B cell (primary cell): ENCODE results near the gene MYOF. TPM values are rescaled to one million over a fixed set of nuclear protein-coding genes. Genes with fewer than 3 reads are reported as not detected.

ENCODE experiments used
- ATAC-seq: fragments of 200-7000 bp; cut with Tn5 transposase; one replicate; pipeline ENCODE4 v1.10.0; 2021; ENCODE audit warnings: low read depth, mild to moderate bottlenecking, moderate number of reproducible peaks, moderate library complexity
- CTCF ChIA-PET: fragments of 350-600 bp; sonication (Branson Sonifier 250); formaldehyde crosslinking; loops from one replicate; lab custom pipeline; 2021; ENCODE audit warnings: antibody characterized with exemption, inconsistent platforms; lab: Charles Lee
- POLR2A ChIA-PET: fragments of 350-600 bp; sonication (Branson Sonifier 250); formaldehyde crosslinking; loops from one replicate; lab custom pipeline; 2021; ENCODE audit warnings: antibody characterized with exemption; lab: Charles Lee
- DNase-seq: peaks from one replicate; pipeline ENCODE4 v3.0.0; 2013
- H2AFZ ChIP-seq: 2 replicates; pipeline ENCODE4 v1.6.1; 2012; ENCODE audit warnings: mild to moderate bottlenecking, low read depth, low read length; ENCODE audit not compliant: insufficient read depth, poor library complexity, severe bottlenecking
- H3K27ac ChIP-seq, 2 donors: 1 replicate in 1 of 2; 2 replicates in 1 of 2; pipeline ENCODE4 v1.5.1; 2012 to 2013; ENCODE audit warnings: low read length in 2 of 2, mild to moderate bottlenecking in 2 of 2, moderate library complexity in 1 of 2
- H3K27me3 ChIP-seq, 4 experiments: fragments of 200-600 bp in 1 of 4; sonication (generic) in 1 of 4; replicated peaks in 1 of 4; 1 replicate in 2 of 4; 2 replicates in 2 of 4; pipeline versions ENCODE4 v1.6.1 to v1.7.0; 2013 to 2016; ENCODE audit warnings: low read length in 3 of 4, mild to moderate bottlenecking in 2 of 4, mixed read lengths in 1 of 4, moderate library complexity in 1 of 4; ENCODE audit not compliant: insufficient read depth in 4 of 4, control insufficient read depth in 3 of 4; ENCODE audit errors: control extremely low read depth in 1 of 4
- H3K36me3 ChIP-seq, 2 experiments: replicated peaks in 1 of 2; 1 replicate in 1 of 2; 2 replicates in 1 of 2; pipeline versions ENCODE4 v1.6.1 to v1.7.1; 2013; ENCODE audit warnings: low read length in 1 of 2; ENCODE audit not compliant: insufficient read depth in 2 of 2, control insufficient read depth in 1 of 2; ENCODE audit errors: control extremely low read depth in 1 of 2, extremely low read depth in 1 of 2
- H3K4me1 ChIP-seq, 2 donors: fragments of 200-600 bp in 1 of 2; sonication (generic) in 1 of 2; 1 replicate in 1 of 2; 2 replicates in 1 of 2; pipeline versions ENCODE4 v1.5.1 to v1.6.1; 2013 to 2017; ENCODE audit warnings: low read length in 2 of 2; ENCODE audit not compliant: control insufficient read depth in 2 of 2, insufficient read depth in 2 of 2
- H3K4me2 ChIP-seq: replicated peaks from 2 replicates; pipeline ENCODE3; 2012; ENCODE audit warnings: mild to moderate bottlenecking, low read depth, low read length; ENCODE audit not compliant: poor library complexity, severe bottlenecking
- H3K4me3 ChIP-seq, 5 experiments: fragments of 200-600 bp in 1 of 5; sonication (generic) in 1 of 5; 1 replicate in 3 of 5; 2 replicates in 2 of 5; pipeline versions ENCODE4 v1.5.1 to v1.7.0; 2011 to 2016; ENCODE audit warnings: low read length in 4 of 5, mild to moderate bottlenecking in 4 of 5, low read depth in 2 of 5, control low read depth in 1 of 5, moderate library complexity in 1 of 5; ENCODE audit not compliant: insufficient read depth in 1 of 5; ENCODE audit errors: control extremely low read depth in 1 of 5, extremely low read depth in 1 of 5
- H3K79me2 ChIP-seq: fragments of 200-600 bp; sonication (generic); one replicate; pipeline ENCODE4 v1.6.0; 2016; ENCODE audit warnings: low read length; ENCODE audit not compliant: control insufficient read depth, insufficient read depth
- H3K9ac ChIP-seq: fragments of 200-600 bp; sonication (generic); 2 replicates; pipeline ENCODE4 v1.6.1; 2017; ENCODE audit warnings: mild to moderate bottlenecking, low read length, moderate library complexity
- H3K9me3 ChIP-seq, 3 donors: one replicate each; pipeline versions ENCODE4 v1.6.1 to v1.7.1; 2013; ENCODE audit warnings: low read length in 2 of 3; ENCODE audit not compliant: control insufficient read depth in 2 of 3, insufficient read depth in 1 of 3; ENCODE audit errors: control extremely low read depth in 1 of 3
- H4K20me1 ChIP-seq: 2 replicates; pipeline ENCODE4 v1.6.0; 2012; ENCODE audit warnings: mild to moderate bottlenecking, low read length; ENCODE audit not compliant: insufficient read depth, control insufficient read depth, poor library complexity, severe bottlenecking
- H3K27ac Mint-ChIP-seq: one replicate; pipeline ENCODE4 v1.8.0; 2021; ENCODE audit warnings: mixed read lengths
- H3K27me3 Mint-ChIP-seq: one replicate; pipeline ENCODE4 v1.8.0; 2021; ENCODE audit warnings: mixed read lengths
- H3K4me1 Mint-ChIP-seq: one replicate; pipeline ENCODE4 v1.8.0; 2021; ENCODE audit warnings: mixed read lengths
- H3K4me3 Mint-ChIP-seq: one replicate; pipeline ENCODE4 v1.8.0; 2021; ENCODE audit warnings: mixed read lengths
- H3K9me3 Mint-ChIP-seq: one replicate; pipeline ENCODE4 v1.8.0; 2022; ENCODE audit warnings: mixed read lengths; ENCODE audit not compliant: insufficient read depth
- CTCF ChIP-seq: fragments of 200-600 bp; IDR thresholded peaks from one replicate; pipeline ENCODE4 v1.8.0; 2022; ENCODE audit warnings: antibody characterized with exemption, mild to moderate bottlenecking
- EZH2 ChIP-seq: IDR thresholded peaks from 2 replicates; pipeline ENCODE4 v1.6.1; 2012; ENCODE audit warnings: borderline replicate concordance, low read depth, mild to moderate bottlenecking, moderate library complexity, low read length; ENCODE audit not compliant: insufficient read depth, poor library complexity, severe bottlenecking
- WGBS: methylation state at CpG from one replicate; pipeline ENCODE4 v1.1.5; 2013; ENCODE audit warnings: missing lambda C conversion rate; ENCODE audit not compliant: insufficient coverage; 5-methylcytosine and 5-hydroxymethylcytosine counted together
- intact Hi-C: fragments of 100-400 bp; cut with micrococcal nuclease; formaldehyde crosslinking; loops from one replicate; pipeline ENCODE4 v1.10.0; 2022
- polyA plus RNA-seq: library from polyadenylated mRNA; depleted of rRNA; stranded (reverse); fragments of >200 nt; gene quantifications from 2 replicates; pipeline ENCODE4 v1.2.3, GENCODE V29; 2012
- total RNA-seq, 2 donors: library from RNA; stranded (reverse); fragments of 120-200 nt in 1 of 2; gene quantifications; 1 replicate in 1 of 2; 2 replicates in 1 of 2; pipeline versions ENCODE4 v1.2.3 to v1.2.4, GENCODE V29; 2013 to 2022

Gene MYOF
- total and polyA plus RNA-seq, 2 donors (not counting 1 experiment from before 2014, with no cell fraction given) = 0.07 to 0.18 TPM

DNA sequence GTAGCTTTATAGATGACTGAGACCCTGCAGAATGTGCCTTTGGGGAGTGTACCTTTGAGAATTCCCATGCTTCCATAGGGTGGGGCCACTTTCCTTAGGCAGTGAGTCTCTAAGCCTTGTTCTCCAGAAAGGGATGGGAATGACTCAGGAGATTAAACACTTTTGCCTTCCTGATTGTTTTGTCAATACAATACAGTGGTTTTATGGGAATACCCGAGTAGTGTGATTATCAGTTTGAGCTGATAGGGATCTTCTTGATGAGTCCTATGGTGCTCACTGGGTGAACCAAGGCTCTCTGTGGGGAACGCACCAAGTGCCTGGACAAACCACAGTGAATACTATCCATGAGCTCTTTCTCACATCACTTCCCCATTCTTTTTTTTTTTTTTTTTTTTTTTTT is 6.3 kb downstream of the MYOF start:
- H3K4me3 Mint-ChIP-seq = no peak overlapping the region
- no peaks in the 10 kb centered on the region for H3K27me3 Mint-ChIP-seq
- H3K27ac Mint-ChIP-seq = no peak overlapping the region
- Histone ChIP-seq H3K4me3 (no peak overlapping the region), H3K4me1 (no peaks in the 10 kb centered on the region), H3K9me3 (no peaks in the 10 kb centered on the region), H3K4me2 (no peak overlapping the region), H4K20me1 (no peaks in the 10 kb centered on the region), H2AFZ (no peak overlapping the region), H3K36me3 (no peaks in the 10 kb centered on the region), H3K79me2 (no peaks in the 10 kb centered on the region), H3K27me3 (peaks cover 0 to 2% (median 0%) of the 10 kb centered on the region in 4 experiments), H3K27ac (no peak overlapping the region), H3K9ac (no peak overlapping the region)
- no CpG with 5 or more reads among the region's 2 CpGs for WGBS
- ChIA-PET POLR2A (no interaction called here), CTCF (interaction anchor here (0.6 to 11.3 kb wide), 3 partner anchors 24 to 98 kb away, joined by 3 to 342 read pairs (median 4); no protein-coding TSS in a partner anchor)
- no peak for ATAC-seq
- intact Hi-C loops = no loop called here
- no peaks in the 10 kb centered on the region for H3K4me1 Mint-ChIP-seq
- no peaks in the 10 kb centered on the region for H3K9me3 Mint-ChIP-seq
- no peak for DNase-seq
- TF ChIP-seq CTCF = no peak
- TF ChIP-seq EZH2 = no peak

DNA sequence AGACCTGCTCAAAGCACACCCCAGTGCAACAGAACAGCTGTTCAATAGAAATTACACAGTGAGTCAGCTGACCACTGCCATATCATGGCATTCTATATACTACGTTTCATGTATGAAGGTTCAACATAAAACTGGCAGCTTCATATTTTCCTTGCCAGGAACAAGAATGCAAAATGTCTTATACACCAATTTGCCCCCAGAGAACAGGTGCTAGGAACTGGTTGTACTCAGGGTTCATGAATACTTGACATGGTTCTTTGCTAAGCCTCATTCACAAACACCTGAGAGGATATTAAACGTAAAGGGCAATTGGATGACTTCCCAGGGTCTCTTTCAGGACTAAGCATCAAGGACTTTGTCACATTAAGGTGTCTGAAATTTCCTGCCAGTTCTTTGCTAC is 6.9 kb downstream of the MYOF start:
- TF ChIP-seq EZH2 = no peak
- TF ChIP-seq CTCF = no peak
- H3K27me3 ChIP-seq = no peaks in the 10 kb centered on the region
- no peaks in the 10 kb centered on the region for H4K20me1 ChIP-seq
- no peaks in the 10 kb centered on the region for H3K36me3 ChIP-seq
- DNase-seq = no peak
- intact Hi-C loops = no loop called here
- H3K27ac ChIP-seq = no peak overlapping the region
- no peak overlapping the region for H3K4me3 ChIP-seq
- no peak overlapping the region for H2AFZ ChIP-seq
- H3K9ac ChIP-seq = no peak overlapping the region
- ATAC-seq = no peak
- Mint-ChIP-seq H3K9me3 (no peaks in the 10 kb centered on the region), H3K27me3 (no peaks in the 10 kb centered on the region), H3K4me3 (no peak overlapping the region), H3K4me1 (no peaks in the 10 kb centered on the region), H3K27ac (no peak overlapping the region)
- CTCF ChIA-PET = interaction anchor here (0.5 to 11.3 kb wide), 3 partner anchors 30 to 97 kb away, joined by 3 to 342 read pairs (median 3); no protein-coding TSS in a partner anchor
- WGBS = no CpG with 5 or more reads among the region's 2 CpGs
- POLR2A ChIA-PET = no interaction called here
- H3K4me2 ChIP-seq = no peak overlapping the region
- H3K9me3 ChIP-seq = no peaks in the 10 kb centered on the region
- no peaks in the 10 kb centered on the region for H3K79me2 ChIP-seq
- no peaks in the 10 kb centered on the region for H3K4me1 ChIP-seq
